Measurements from ENCODE around the gene SPATS1.

The SPATS1 gene

DNA sequence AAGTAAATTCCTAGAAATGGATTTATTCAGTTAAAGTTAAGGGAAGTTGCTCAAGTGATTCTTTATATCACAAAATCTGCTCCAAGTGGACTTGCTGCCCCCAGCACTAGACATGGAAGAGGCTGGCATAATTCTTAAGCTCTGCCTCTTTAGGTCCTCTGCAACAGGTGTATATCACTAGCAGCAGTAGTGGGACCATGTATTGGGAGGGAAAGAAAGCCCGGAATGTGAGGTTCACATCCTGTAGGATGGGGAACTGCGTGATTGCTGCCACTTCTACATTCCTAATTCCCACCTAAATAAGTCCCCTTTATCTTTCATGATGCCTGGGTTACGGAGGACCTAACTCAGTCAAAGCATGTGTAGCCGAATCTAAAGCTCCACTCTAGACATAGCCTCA, 13.2 kb downstream of the SPATS1 start:
- TF ChIP-seq, protein P1, sequence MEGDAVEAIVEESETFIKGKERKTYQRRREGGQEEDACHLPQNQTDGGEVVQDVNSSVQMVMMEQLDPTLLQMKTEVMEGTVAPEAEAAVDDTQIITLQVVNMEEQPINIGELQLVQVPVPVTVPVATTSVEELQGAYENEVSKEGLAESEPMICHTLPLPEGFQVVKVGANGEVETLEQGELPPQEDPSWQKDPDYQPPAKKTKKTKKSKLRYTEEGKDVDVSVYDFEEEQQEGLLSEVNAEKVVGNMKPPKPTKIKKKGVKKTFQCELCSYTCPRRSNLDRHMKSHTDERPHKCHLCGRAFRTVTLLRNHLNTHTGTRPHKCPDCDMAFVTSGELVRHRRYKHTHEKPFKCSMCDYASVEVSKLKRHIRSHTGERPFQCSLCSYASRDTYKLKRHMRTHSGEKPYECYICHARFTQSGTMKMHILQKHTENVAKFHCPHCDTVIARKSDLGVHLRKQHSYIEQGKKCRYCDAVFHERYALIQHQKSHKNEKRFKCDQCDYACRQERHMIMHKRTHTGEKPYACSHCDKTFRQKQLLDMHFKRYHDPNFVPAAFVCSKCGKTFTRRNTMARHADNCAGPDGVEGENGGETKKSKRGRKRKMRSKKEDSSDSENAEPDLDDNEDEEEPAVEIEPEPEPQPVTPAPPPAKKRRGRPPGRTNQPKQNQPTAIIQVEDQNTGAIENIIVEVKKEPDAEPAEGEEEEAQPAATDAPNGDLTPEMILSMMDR (IDR thresholded peaks at IDR 0.05; ENCODE audit: borderline replicate concordance, control extremely low read depth, extremely low read depth, insufficient read depth, missing control alignments) = no peak
- in situ Hi-C loops (cut with MboI; ENCODE audit: low sequenced_read_pairs, unreplicated experiment) = no loop called here
- no peak for DNase-seq (ENCODE audit: low spot score)

GRCh38 chr6:44356487-44356886, 14.0 kb downstream of the SPATS1 start:
- DNase-seq (ENCODE audit: low spot score) = no peak
- TF ChIP-seq, protein P1 (IDR thresholded peaks at IDR 0.05; ENCODE audit: borderline replicate concordance, control extremely low read depth, extremely low read depth, insufficient read depth, missing control alignments) = no peak
- in situ Hi-C loops (cut with MboI; ENCODE audit: low sequenced_read_pairs, unreplicated experiment) = no loop called here

DNA sequence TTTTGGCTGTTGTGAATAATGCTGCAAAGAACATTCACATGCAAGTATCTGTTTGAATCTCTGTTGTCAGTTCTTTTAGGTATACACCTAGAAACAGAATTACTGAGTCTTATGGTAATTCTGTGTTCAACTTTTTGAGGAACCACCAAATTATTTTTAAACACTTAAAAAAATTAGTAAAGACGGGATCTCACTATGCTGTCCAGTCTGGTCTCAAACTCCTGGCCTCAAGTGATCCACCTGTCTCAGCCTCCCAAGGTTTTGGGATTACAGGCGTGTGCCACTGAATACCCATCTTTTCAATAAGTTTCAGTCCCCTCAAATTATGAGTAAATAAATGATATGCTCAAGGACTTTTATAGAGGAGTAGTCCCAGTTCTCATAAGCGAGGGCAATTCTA, 17.5 kb downstream of the SPATS1 start:
- TF ChIP-seq, protein P1 (IDR thresholded peaks at IDR 0.05; ENCODE audit: borderline replicate concordance, control extremely low read depth, extremely low read depth, insufficient read depth, missing control alignments) = no peak
- in situ Hi-C loops (cut with MboI; ENCODE audit: low sequenced_read_pairs, unreplicated experiment) = no loop called here
- DNase-seq (ENCODE audit: low spot score) = no peak

DNA sequence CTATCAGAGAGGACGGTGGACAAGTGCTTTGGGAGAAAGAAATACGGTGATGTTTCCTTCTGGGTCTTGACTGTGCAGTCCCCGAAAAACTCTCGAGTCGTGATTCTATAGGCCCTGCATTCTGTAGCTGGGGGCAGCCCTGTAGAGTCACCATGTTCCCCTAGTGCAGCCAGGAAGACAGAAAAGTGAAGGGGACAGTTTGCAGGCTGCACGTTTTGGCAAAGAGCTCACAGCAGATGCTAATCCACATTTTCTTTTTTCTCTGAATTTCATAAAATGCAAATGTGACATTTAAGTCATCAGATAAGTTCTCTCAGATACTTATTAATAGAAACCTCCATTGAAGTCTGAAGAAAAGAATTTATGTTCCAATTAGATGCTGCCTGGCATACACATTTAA, 19.5 kb downstream of the SPATS1 start:
- TF ChIP-seq, protein P1 (IDR thresholded peaks at IDR 0.05; ENCODE audit: borderline replicate concordance, control extremely low read depth, extremely low read depth, insufficient read depth, missing control alignments) = no peak
- DNase-seq (ENCODE audit: low spot score) = no peak
- in situ Hi-C loops (cut with MboI; ENCODE audit: low sequenced_read_pairs, unreplicated experiment) = no loop called here

- TF ChIP-seq, protein P1 (IDR thresholded peaks at IDR 0.05; ENCODE audit: borderline replicate concordance, control extremely low read depth, extremely low read depth, insufficient read depth, missing control alignments) = no peak
- no peak for DNase-seq (ENCODE audit: low spot score)
- in situ Hi-C loops (cut with MboI; ENCODE audit: low sequenced_read_pairs, unreplicated experiment) = no loop called here
Measured at GRCh38 chr6:44363377-44363926, 21.0 kb downstream of the SPATS1 start.

DNA sequence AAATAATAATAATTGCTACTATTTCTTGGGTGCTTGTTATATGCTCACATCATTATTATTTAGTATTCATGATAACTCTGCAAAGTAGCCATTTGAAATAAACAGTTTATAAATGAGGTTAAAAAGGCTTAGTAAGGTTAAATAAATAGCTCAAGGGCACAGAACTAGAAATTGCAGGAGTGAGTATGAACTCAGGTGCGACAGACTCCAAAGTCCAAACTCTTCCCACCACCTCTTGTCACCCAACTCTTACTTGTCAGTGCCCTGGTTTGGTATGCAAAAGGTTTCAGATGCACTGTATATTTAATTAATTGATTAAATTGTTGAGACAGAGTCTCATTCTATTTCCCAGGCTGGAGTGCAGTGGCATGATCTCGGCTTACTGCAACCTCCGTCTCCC, 24.3 kb downstream of the SPATS1 start:
- no peak for DNase-seq (ENCODE audit: low spot score)
- TF ChIP-seq, protein P1 (IDR thresholded peaks at IDR 0.05; ENCODE audit: borderline replicate concordance, control extremely low read depth, extremely low read depth, insufficient read depth, missing control alignments) = no peak
- in situ Hi-C loops (cut with MboI; ENCODE audit: low sequenced_read_pairs, unreplicated experiment) = no loop called here
